Kasumi-1 (cell line): ENCODE results near the gene MED15.
A peak's percentile ranks its signal among the peaks of the same experiment; 100 is the strongest.

Experiments
- DNase-seq, 2 experiments: peaks; one replicate each; lab custom pipeline; 2025; lab: John Stamatoyannopoulos, UW

The MED15 gene

DNA sequence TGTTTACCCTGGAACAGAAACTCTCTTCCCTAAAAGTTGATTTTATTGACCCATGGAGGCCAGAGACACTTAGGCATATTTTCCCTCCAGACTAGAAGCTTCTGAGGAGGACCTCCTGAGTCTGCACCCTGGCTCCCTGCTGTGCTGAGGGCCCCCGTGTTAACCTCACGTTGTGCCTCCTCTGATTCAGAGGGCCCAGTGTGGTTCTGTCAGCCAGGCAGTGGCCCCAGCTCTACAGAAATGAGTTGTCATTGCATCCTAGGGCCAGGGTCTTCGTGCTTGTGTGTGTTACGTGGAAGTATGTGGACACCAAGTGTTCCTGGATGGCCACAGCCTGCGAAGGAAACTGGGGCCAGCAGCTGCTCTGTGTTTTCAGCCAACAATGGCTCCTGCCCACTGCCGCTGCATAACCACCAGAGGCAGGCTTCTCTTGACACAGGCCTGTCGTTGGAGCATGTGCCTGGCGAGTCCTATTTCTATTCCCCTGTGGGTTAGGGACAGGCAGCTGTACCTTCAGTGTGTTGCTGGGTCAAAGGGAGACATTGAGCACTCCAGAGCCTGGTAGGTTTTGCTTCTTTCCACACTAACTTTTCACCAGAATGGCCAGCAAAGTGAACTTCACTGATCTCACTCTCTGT, 44.5 kb downstream of the MED15 start:
- DNase-seq: no peak

DNA sequence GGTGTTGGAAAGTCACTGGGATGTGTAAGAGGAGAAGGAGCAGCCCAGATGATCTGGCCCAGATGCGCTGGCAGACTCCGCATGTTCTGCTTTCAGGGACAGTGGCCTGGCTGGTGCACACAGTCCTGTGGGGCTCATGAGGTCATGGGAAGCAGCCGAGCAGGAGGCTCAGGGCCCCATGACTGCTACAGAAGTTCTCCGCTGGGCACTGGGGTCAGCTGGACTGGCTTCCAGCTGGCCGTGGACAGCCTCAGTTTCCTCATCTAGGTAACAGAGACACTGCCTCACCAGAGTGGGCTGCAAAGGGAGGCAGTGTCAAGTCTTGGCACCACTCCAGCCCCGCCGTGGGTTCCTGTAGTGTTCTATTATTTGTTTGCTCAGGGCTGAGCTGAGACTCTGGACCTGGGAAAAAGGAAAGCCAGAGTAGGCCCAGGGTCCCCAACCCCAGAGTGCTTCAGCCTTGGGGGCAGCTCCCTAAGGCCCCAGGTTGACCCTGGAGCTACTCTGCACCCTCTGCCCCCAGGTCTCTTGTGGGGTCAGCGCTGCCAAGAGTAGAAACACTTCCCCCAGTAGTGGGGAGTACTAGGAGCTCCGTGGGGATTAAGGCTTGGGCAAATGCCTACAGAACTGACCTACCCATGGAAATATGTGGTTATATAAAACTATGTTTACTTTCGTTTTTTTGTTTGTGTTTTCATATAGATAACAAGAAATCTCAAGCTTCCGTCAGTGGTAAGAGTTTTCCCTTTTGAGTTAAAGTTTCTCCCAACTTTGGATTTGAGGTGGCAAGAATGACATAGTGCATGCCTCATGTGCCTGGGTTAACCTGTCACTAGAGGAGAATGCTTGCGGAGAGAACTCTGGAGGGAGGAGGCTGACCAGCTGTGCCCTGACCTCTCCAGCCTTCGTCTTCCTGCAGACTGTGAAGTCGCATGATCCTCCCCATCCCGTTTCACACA, 45.3 kb downstream of the MED15 start:
- DNase-seq: no peak

GRCh38 chr22:20553947-20554741, 46.7 kb downstream of the MED15 start:
- no peak for DNase-seq

DNA sequence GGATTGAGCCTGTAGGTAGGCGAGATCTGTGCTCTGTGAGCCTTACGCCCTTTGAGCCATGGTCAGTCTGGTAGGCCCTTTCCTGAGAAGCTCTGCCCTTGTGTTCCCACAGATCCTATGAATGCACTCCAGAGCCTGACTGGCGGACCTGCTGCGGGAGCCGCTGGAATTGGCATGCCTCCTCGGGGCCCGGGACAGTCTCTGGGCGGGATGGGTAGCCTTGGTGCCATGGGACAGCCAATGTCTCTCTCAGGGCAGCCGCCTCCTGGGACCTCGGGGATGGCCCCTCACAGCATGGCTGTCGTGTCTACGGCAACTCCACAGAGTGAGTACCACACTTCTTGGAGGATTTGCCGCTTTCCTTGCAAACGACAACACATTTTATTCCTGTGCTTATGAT, 47.4 kb downstream of the MED15 start:
- no peak for DNase-seq

- no peak for DNase-seq
Measured at GRCh38 chr22:20558534-20558933, 51.1 kb downstream of the MED15 start.

DNA sequence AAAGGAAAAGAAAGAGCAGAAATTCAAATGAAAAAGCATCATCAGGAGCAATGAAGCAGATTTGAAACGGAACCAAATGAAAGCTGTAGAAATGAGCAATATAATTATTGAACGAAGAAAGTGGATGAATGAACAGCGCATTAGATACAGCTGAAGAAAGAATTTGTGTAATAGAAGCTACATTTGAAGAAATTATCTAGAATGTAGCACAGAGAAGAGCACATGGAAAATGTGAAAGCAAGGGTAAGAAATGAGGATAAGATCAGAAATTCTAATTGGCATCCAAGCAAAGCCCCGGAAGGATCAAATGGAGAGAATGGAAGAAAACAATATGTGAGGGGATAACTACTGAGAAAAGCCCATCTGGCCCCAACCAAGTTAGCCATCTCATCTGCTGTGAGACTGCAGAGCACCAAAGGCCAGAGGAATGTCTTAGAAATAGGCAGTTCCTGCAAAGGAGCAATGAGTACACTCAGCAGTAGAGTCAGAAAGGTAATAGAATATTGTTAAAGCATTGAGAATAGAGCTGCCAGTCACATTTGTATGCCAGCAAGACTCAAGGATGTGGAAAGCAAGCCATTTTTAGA, 51.9 kb downstream of the MED15 start:
- no peak for DNase-seq

DNA sequence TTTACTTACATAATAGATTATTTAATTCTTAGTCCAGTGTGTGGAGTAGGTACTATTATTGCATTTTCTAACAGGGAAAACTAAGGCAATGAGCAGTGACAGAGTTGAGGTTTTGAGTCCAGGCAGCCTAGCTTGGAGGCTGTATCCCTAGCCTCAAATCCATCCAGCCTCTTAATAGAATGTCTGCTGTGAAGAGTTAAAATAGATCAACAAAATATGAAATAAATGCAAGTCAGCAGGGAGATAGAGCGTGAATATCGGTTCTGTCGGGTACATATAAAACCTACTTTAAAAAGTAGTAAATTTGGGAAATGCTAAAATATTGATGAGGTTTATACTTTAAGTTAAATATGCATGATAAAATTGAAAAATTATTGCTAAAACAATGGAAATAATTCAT, 53.3 kb downstream of the MED15 start:
- no peak for DNase-seq

- no peak for DNase-seq
Measured at GRCh38 chr22:20561882-20562281, 54.5 kb downstream of the MED15 start.

- DNase-seq: no peak
Measured at GRCh38 chr22:20562607-20563465, 55.4 kb downstream of the MED15 start.

DNA sequence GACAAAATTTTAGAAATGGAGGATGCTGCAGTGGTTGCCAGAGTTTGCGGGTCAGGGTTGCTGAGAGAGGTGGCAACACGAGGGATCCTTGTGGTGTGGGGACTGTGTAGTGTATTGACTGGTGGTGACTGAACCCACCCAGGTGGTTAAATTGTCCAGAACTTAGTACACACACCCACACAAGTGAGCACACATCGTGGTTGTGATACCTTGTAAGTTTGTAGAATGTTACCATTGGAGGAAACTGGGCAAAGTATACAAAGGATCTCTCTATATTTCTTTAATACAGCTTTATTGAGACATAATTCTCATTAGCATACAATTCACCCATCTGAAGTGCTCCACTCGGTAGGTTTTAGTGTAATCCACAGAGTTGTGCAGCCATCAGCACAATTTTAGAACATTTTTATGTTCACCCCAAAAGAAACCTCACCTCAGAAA, 56.1 kb downstream of the MED15 start:
- no peak for DNase-seq

DNA sequence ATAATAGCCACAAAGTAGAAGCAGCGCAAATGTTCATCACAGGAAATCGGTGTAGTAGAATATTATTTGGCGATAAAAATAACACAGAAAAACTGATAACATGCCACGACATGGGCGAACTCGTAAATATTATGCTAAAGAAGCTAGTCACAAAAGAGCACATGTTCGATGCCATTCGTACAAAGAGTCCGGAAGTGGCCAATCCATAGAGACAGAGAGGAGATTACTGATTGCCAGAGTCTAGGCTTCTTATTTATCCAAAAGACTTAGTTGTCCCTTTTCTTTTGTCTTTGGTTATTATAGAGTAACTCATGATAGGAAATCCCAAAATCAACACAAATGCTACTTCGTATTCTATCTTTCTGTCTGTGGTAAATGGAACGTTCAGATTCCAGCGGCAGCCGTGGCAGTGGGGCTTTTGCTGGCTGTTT, 56.5 kb downstream of the MED15 start:
- DNase-seq: no peak

GRCh38 chr22:20565079-20565734, 57.8 kb downstream of the MED15 start:
- no peak for DNase-seq

- no peak for DNase-seq
Measured at GRCh38 chr22:20565761-20566160, 58.4 kb downstream of the MED15 start.

DNA sequence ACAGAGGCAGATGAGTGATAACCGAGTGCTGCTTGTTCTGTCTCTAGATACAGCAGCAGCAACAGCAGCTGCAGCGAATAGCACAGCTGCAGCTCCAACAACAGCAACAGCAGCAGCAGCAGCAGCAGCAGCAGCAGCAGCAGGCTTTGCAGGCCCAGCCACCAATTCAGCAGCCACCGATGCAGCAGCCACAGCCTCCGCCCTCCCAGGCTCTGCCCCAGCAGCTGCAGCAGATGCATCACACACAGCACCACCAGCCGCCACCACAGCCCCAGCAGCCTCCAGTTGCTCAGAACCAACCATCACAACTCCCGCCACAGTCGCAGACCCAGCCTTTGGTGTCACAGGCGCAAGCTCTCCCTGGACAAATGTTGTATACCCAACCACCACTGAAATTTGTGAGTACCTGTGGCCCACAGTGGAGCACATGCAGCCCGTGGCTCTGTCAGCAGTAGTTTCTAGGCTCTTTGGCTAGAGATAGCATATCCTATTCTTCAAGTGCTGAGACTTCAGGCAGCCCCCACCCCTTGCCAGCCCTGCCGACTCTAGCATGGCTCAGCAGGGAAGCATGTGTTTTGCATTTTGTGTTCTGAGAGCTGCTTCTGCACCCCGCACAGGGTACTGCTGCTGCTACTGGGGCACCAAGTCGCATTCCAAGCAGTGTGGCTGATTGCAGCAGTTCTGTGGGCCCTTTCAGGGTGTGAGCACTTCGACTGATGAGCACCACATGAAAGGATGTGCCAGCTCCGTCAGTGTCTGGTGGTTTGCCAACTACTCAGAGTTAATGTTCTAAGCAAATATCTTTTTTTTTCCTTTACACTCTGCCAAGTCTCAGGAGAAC, 59.2 kb downstream of the MED15 start:
- DNase-seq: no peak

GRCh38 chr22:20567371-20567847, 60.0 kb downstream of the MED15 start:
- DNase-seq: no peak

DNA sequence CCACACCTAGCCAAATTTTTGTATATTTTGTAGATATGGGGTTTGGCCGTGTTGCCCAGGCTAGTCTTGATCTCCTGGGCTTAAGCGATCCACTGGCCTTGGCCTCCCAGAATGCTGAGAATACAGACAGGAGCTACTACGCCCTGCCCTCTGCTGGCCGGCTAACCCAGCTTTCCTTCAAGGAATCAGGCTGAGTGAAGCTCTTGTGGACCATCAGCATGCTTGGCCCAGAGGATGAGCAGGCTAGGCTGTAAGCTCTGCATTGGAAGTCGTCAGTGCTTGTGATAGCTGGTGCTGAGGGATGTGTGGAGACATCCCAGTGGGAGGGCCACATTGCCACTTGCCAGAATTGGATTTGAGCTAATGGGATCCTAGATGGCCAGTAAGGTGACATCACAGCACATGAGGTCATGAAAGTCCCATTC, 60.6 kb downstream of the MED15 start:
- peak in 1 of 2 experiments; percentile 17 for DNase-seq

- no peak for DNase-seq
Measured at GRCh38 chr22:20568502-20569058, 61.2 kb downstream of the MED15 start.

GRCh38 chr22:20569059-20570058, 61.9 kb downstream of the MED15 start:
- no peak for DNase-seq
